ACHN (cell line): ENCODE measurements around the gene PTPN9.
"Not testable (repeated sequence)": the region's sequence is repeated elsewhere in the genome, so short reads cannot be mapped to it uniquely, and the experiment has no call there.

Experiments
- DNase-seq: peaks from one replicate; pipeline ENCODE4 v3.0.0-alpha.2; 2015
- in situ Hi-C: cut with HindIII; loops from 2 replicates; pipeline ENCODE4 v1.10.0; 2017; ENCODE audit warnings: low sequenced_read_pairs, low pct_ligation_motif_present, low pct_unique_long_range_greater_than_20kb

PTPN9 gene

GRCh38 chr15:75468913-75469598 is 110.1 kb downstream of the PTPN9 start:
- no peak for DNase-seq
- in situ Hi-C loops: no loop called here

- in situ Hi-C loops: no loop called here
Measured at GRCh38 chr15:75460646-75461045, 118.5 kb downstream of the PTPN9 start.

GRCh38 chr15:75459581-75459980 is 119.5 kb downstream of the PTPN9 start:
- in situ Hi-C loops: no loop called here
- DNase-seq: no peak

More at GRCh38 chr15:75460646-75461045, 118.5 kb downstream of the PTPN9 start:
- no peak for DNase-seq

- DNase-seq: no peak
- in situ Hi-C loops: no loop called here
Measured at GRCh38 chr15:75456710-75457109, 122.4 kb downstream of the PTPN9 start.

- in situ Hi-C loops: no loop called here
- peak; percentile 62 for DNase-seq
Measured at GRCh38 chr15:75455982-75456531, 123.1 kb downstream of the PTPN9 start.

GRCh38 chr15:75455424-75455981 is 123.6 kb downstream of the PTPN9 start:
- in situ Hi-C loops: no loop called here
- DNase-seq: peak; percentile 71

GRCh38 chr15:75454471-75455378 is 124.4 kb downstream of the PTPN9 start:
- in situ Hi-C loops: no loop called here
- DNase-seq: peak; percentile 65

- peak; percentile 99 for DNase-seq
- in situ Hi-C loops: no loop called here
Measured at GRCh38 chr15:75453703-75454470, 125.2 kb downstream of the PTPN9 start.

GRCh38 chr15:75452865-75453702 is 126.0 kb downstream of the PTPN9 start:
- in situ Hi-C loops: no loop called here
- DNase-seq: peak; percentile 53

GRCh38 chr15:75452364-75452864 is 126.7 kb downstream of the PTPN9 start:
- peak; percentile 82 for DNase-seq
- in situ Hi-C loops: no loop called here

GRCh38 chr15:75451674-75452363 is 127.3 kb downstream of the PTPN9 start, which contains the start of gene SIN3A:
TSS of gene SIN3A (minus strand) at chr15:75451690. CDS start at chr15:75430375, 21,315 bp downstream.
- in situ Hi-C loops: no loop called here
- DNase-seq: peak; percentile 99

GRCh38 chr15:75451202-75451673 is 127.9 kb downstream of the PTPN9 start:
- in situ Hi-C loops: no loop called here
- no peak for DNase-seq

- in situ Hi-C loops: no loop called here
- DNase-seq: peak; percentile 94
Measured at GRCh38 chr15:75450307-75451201, 128.6 kb downstream of the PTPN9 start.

GRCh38 chr15:75449585-75450306 is 129.4 kb downstream of the PTPN9 start:
- no peak for DNase-seq
- in situ Hi-C loops: no loop called here

- DNase-seq, in situ Hi-C loops: not testable (repeated sequence)
Measured at GRCh38 chr15:75448171-75448570, 130.9 kb downstream of the PTPN9 start.
